GM21381 (cell line): ENCODE measurements around the gene FRMD4A.

Experiments used
- ATAC-seq: cut with Tn5 transposase; IDR thresholded peaks from one replicate; pipeline ENCODE4 v1.9.1; 2021; ENCODE audit warnings: mild to moderate bottlenecking, moderate library complexity; ENCODE audit not compliant: unreplicated experiment

The FRMD4A gene

DNA sequence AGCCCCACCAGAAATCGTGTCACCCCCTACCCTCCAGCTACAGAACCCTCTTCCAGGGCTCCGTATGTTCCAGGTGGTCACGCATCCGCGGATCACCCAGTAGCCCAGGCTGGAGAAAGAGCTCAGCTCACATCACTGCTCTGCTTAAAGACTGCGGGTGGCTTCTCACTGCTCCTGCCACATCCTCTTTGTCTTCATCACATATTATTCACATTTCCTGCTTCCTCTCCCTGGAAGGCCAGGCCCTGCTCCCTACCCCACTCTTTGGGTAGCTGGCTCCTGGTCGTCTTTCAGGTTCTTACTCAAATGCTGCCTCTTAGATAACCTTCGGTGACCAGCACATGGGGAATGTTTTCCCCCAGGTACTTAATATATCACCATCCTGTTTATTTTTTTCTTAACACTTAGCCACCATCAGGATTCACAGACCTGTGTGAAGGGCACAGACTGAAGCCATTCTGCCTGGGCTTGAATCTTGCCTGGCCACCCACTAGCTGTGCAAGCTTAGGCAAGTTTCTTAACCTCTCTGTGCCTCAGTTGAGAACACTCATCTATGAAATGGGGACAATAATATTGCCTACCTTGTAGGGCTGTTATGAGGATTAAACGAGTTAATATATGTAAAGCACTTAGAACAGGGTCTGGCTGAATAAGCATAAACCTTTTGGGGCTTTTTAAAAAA, 436.2 kb downstream of the FRMD4A start:
- ATAC-seq, result no peak

DNA sequence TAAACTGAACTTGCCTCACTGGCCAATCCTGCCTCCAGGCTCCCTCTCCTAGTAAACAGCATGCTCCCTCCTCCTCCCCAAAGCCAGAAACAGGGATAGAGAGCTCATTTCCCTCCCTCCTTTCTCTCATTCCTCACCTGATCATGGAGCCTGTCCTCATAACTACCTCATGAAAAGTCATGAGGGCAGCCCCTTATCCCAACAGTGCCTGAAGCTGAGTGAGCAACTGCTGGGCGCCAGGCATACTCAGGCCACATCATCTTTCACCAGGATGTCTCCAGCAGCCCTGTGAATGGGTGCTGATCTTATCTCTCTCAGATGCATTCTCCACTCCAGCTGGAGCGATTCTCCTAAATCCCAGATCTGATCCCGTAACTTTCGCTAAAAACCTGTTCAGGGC, 436.8 kb downstream of the FRMD4A start:
- no peak for ATAC-seq

DNA sequence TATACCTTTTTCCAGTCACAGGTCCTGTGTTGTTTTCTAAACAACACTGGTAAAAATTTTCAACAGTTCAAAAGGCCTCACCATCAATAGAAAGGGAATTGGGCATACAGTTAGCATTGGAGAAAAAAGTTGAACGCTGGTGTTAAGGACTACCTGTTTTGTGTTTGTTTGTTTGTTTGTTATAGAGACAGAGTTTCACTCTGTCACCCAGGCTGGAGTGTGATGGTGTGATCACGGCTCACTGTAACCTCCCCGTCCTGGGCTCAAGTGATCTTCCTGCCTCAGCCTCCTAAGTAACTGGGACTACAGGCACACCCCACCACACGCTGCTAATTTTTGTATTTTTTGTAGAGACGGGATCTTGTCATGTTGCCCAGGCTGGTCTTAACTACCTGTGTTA, 437.9 kb downstream of the FRMD4A start:
- no peak for ATAC-seq

GRCh38 chr10:13892001-13892491, 438.7 kb downstream of the FRMD4A start:
- no peak for ATAC-seq

DNA sequence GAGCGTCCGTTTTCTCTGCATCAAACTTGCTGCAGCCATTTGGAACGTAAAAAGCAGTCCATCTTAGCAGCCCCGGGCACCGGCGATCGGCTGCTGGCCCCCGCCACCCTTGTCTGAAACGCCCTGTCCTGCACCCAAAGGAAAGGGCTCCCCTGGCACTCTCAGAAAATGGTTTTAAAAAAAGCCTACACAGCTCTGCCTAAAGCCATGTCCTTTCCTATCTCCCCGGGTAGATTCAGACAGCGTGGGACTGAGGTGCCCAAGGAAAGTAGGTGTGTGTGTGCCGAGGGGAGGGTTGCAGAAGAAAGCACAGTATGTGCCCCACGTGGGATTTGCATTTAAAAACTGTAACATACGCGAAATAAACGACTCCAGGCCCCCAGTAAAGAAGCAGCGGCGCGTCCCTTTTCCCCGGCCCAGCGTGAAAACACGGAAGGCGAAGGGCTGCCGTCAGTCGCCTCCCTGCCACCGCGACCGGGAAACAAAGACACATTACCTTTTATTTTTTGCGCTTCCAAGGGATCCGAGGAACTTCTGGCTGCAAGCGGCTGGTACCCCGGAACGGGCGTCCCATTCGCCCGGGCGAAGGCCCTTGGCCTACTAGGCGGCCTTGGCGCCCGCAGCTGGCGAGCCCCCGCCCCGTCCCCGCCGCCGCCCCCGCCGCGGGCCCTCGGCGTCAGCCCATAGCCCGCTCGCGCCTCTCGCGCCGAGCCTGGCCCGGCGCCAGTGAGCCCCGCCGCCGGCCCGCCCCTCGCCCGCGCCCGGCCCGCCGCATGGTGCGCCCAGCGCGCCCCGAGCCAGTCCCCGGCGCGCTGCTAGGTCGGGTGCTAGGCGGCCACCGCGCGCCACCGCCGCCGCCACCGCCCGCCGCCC, 439.4 kb downstream of the FRMD4A start:
- no peak for ATAC-seq

DNA sequence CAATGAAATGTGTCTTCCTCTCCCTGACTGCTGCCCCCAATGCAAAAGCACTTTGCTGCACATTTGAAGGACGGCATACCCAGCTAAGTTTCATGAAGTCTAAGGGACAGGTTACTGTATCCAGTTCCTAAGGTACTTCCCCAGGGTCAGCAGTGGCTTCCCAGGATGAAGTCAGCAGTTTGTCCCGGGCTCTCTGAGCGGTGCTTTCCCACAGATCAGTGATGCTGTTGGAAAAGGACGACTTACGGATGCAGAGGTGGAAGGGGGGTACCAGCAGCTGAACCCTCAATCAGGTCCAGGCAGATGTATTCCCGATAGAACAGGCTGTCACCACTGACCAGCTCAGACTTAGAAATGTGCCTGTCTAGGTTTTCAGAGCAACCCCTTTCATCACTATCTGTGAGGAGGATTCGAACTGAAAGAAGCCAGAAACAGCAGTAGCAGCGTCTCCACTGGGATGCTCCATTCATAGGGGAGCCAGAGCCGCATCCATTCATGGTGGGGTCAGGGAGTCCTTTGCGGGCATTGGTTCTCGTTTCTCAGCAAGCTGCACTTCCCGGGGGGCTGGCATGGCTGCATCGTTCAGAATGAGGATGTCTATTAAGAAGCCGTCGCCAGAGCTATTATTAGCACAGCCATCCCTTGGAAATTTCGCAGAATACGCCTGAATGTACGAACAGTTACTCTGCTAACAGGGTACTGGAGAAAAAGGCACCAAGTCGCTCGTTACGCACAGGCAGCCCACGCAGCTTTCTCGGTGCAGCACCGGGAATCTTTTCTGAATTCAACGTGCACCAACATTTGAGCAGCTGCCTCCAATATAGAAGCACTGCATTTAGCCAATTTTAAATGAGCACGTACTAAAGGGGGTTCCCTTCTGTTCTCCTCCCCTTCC, 440.2 kb downstream of the FRMD4A start:
- ATAC-seq, result no peak

- no peak for ATAC-seq
Measured at GRCh38 chr10:13887761-13888160, 443.0 kb downstream of the FRMD4A start.

DNA sequence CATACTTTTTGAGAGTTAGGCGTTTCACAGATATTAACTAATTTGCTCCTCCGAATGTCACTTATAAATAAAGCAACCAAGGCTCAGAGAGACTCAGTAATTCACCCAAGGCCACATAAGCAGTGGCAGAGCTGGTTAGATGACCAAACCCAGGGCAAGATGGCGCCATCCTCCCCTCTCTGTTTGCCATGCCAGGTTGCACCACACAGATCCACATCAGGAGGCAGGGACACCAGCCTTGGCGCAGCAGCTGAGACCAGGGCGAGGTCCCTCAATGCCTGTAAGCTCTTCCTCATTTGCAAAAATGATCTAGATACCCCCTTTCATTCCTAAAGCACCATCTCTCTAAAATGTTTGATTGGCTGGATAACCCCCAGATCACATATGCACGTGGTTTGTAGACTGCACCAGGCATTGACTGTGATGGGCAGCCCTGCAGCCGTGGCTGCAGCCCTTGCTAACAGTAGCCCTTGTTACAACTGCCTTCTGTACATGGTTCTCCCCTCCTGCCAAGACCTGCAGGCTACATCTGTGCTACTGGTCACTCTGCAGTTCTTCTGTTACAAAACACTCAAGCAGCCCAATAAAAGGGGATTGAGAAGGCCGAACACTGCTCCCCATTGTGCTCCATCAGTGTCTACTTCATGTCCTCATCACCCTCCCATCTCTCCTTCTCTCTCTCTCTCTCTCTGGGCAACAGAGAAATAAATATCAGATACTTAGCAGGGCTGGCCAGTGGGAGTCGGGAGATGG, 445.3 kb downstream of the FRMD4A start:
- no peak for ATAC-seq

DNA sequence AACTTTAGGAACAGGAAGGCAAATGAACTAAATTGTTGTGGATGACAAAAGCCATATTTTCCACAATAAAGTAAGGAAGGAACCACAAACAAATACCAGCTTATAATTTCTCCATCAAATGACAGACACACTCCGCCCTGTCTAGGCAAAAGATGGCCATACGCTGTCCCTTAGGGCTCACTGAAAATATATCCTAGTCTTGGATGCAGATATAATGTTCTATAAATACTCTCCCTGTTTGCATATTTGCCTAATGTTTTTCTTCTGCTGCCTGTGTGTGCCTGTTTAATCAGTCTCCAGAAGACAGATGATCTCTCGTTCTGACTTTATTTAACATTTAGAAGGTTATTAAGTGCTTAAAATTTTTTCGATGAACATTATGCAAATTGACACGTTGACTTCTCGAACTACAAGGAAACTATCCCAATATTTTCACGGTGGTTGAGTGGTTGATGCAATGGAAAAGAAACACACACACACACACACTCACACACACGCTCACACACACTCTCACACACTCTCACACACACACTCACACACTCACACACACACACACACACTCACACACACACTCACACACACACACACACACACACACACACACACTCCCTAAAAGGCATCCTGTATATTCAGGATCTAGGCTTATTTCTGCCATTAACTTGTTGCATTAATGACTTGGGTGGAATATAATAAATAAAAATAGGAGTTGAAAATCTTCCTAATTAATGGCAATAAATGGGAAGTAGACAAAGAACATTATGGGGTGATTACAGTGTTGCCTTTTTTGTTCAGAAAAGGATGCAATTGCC, 446.9 kb downstream of the FRMD4A start:
- no peak for ATAC-seq

DNA sequence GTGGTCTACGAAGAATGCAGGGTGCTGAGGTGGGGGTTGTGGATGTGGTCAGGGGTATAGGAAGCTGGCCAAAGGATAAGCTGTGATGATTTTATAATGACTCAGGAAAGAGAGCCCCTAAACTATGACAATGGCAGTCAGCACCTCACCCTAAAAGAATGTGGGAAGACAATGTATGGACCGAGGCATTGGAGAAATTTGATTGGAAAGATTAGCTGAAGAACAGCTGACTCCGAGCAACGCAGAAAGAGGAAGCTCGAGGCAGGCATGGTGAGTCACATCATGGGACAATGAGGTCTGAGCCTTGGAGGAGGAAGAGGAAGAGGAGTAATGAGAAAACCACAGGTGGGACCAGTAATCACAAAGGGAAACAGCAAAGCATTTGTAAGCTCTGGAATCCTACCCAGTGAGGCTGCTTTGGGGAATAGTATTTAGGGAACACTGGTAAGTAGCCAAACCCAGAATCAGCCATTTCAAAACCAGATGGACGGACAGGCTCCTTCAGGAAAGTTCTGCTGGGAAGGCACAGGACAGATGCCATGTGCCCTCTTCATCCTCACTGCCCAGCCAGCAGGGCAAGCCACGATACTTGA, 448.5 kb downstream of the FRMD4A start:
- no peak for ATAC-seq

GRCh38 chr10:13880760-13881159, 450.0 kb downstream of the FRMD4A start:
- no peak for ATAC-seq

GRCh38 chr10:13877154-13877909, 453.4 kb downstream of the FRMD4A start:
- no peak for ATAC-seq

DNA sequence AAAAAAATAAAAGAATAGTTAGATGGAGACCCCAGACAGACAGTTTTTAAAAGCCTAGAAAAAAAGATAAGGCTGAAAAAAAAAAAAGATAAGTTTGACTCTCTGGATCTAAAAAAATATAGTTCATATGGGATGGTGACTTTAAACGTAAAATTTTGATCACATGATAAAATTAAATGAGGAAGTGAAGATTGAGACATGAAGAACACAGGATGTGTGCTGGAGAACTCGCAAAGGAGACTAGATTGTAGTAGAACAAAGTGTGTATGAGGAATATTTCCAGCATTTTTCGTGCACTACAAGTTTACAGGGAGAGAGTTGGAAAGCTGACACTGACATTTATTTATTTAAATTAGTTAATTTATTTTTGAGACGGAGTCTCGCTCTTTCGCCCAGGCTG, 457.5 kb downstream of the FRMD4A start:
- no peak for ATAC-seq

GRCh38 chr10:13872411-13872810, 458.3 kb downstream of the FRMD4A start:
- ATAC-seq, result no peak

DNA sequence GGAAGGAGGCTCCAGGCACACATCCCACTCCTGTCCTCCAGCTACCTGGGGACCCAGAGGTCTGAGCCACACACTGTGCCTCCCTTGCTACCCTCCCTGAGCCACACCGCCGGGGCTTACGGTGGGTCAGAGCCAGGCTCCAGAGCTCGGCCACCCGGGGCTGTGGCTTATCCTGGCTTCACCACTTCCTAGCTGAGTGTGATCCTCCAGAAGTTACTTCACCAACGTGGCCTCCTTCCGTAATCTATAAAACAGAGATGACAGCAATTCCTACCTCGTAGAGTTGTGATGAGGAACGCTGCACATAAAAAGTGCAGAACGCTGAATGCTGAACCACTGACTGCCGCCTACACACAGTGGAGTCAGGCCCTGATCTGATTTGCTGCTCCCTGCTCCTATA, 458.9 kb downstream of the FRMD4A start:
- ATAC-seq, result no peak

DNA sequence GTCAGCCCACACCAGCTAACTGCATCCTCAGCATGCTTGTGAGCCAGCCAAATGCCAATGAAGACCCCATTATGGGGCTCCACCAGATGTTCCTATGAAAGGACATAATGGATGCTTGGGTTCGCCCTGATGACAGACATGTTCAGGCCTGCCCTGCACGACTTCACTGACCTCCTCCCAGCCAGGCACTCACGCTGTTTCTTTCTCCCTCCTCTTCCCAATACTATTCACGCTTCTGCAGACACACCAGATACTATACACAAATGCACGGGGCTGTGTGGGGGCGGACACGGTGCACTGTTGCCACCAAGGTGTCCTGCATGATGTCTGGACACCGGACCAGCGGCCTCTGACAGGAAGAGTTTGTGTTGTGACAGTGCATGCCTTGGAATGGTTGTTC, 459.7 kb downstream of the FRMD4A start:
- ATAC-seq, result no peak

DNA sequence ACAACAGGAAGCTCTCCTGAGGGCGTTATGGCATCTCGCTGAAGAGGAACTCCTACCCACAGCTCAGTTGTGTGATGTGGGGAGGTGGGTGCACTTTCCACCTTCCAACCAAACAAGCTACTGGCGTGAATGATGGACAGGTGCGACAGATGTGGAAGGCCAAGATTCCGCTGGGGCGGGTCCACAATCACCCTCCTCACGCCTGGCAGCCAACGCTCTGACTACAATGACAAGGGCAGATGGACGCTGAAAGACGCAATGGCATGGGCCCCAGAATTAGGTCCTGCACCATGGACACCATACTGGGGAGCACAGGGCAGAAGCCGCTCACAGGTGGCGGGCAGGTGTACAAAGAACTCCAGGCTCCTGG, 461.4 kb downstream of the FRMD4A start:
- ATAC-seq, result no peak

DNA sequence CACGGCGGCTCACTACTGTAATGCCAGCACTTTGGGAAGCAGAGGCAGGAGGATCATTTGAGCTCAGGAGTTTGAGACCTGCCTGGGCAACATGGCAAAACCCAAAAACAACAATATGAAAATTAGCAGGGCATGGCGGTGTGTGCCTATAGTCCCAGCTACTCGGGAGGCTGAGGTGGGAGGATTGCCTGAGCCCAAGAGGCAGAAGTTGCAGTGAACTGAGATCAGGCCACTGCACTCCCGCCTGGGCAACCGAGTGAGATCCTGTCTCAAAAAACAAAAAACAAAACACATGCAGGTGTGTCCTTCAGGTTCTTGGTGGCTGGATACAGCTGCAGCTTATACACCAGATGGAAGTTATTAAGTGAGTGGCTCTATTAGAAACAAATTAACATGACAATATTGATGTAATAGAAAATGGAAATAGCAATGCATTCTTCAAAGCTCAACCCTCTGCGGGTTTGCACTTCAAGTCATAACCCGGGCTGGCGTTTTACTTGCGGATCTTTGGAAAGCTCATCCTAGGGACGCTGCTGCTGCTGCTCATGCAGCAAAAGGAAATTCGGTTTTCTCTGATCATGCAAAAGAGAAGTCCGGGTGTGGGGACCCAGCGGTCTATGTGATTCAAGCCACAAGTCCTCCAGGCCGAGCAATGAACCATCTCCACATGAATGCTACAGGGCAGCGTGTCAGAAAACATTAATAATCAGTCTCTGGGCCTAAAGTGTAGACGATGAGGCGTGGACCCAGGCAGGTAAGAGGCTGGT, 462.0 kb downstream of the FRMD4A start:
- ATAC-seq, result no peak
